NCI-H1417 treated with DMSO at 0.1 percent for 48 hours (cell line): ENCODE measurements around the gene TCTA.
"Not testable (repeated sequence)": the region's sequence is repeated elsewhere in the genome, so short reads cannot be mapped to it uniquely, and the experiment has no call there.

Experiments used
- DNase-seq: peaks from one replicate; lab custom pipeline; 2025; lab: John Stamatoyannopoulos, UW

The TCTA gene

GRCh38 chr3:49411968-49412631 is at the start of gene TCTA, which contains the start of gene RHOA:
Gene TCTA (plus strand): TSS chr3:49412423. CDS start chr3:49412427, 4 bp downstream.
Gene RHOA (minus strand): TSS chr3:49411976. CDS start chr3:49375589, 36,387 bp downstream.
- DNase-seq, result peak; percentile 86

GRCh38 chr3:49362561-49362960 is 49.7 kb upstream of the TCTA start:
- no peak for DNase-seq

- no peak for DNase-seq
These were observed 41.5 kb upstream of the TCTA start for GRCh38 chr3:49370585-49371290.

- no peak for DNase-seq
These were observed 40.3 kb upstream of the TCTA start for GRCh38 chr3:49371946-49372345.

- no peak for DNase-seq
These were observed 34.7 kb upstream of the TCTA start for GRCh38 chr3:49377483-49377882.

GRCh38 chr3:49378249-49378895 is 33.9 kb upstream of the TCTA start:
- no peak for DNase-seq

- DNase-seq, result no peak
These were observed 28.8 kb upstream of the TCTA start for GRCh38 chr3:49383387-49383786.

GRCh38 chr3:49385617-49386016 is 26.6 kb upstream of the TCTA start:
- no peak for DNase-seq

- DNase-seq, result no peak
These were observed 26.0 kb upstream of the TCTA start for GRCh38 chr3:49386056-49386756.

GRCh38 chr3:49387721-49388120 is 24.5 kb upstream of the TCTA start:
- no peak for DNase-seq

- DNase-seq, result no peak
These were observed 23.9 kb upstream of the TCTA start for GRCh38 chr3:49388289-49388820.

GRCh38 chr3:49389297-49389696 is 22.9 kb upstream of the TCTA start:
- DNase-seq, result no peak

GRCh38 chr3:49391310-49391709 is 20.9 kb upstream of the TCTA start:
- not testable (repeated sequence) for DNase-seq

GRCh38 chr3:49397470-49397869 is 14.8 kb upstream of the TCTA start:
- DNase-seq, result no peak

GRCh38 chr3:49399461-49399860 is 12.8 kb upstream of the TCTA start:
- no peak for DNase-seq

GRCh38 chr3:49401766-49402165 is 10.5 kb upstream of the TCTA start:
- no peak for DNase-seq

GRCh38 chr3:49403891-49404290 is 8.3 kb upstream of the TCTA start:
- DNase-seq, result no peak

GRCh38 chr3:49405570-49405969 is 6.7 kb upstream of the TCTA start:
- not testable (repeated sequence) for DNase-seq

GRCh38 chr3:49406571-49407565 is 5.4 kb upstream of the TCTA start:
- no peak for DNase-seq

GRCh38 chr3:49410066-49410845 is 2.0 kb upstream of the TCTA start:
- DNase-seq, result no peak
